T1000 (cell line): ENCODE results near the gene TGFBI.
"Not testable (repeated sequence)": the region's sequence is repeated elsewhere in the genome, so short reads cannot be mapped to it uniquely, and the experiment has no call there.

Experiments
- DNase-seq: peaks from one replicate; lab custom pipeline; 2025; ENCODE audit warnings: mixed read lengths; lab: John Stamatoyannopoulos, UW

TGFBI gene

DNA sequence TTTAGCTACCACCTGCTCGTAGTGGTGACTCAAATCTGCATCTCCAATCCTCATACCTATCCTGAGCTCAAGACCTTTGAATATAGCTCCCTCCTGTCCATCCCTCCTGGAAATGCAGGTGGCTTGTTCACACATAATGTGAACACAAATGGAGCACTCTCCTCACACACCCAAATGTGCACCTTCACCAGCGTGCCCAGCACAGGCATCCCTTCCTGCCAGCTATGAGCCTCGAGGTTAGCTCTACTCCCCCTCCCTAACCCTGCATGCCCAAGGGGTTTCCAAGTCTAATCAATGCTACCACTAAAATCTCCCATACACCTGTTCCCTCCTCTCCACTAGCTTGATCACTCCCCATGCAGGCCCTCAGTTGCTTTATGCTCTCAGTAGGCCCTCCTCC, 2.2 kb upstream of the TGFBI start:
- no peak for DNase-seq

DNA sequence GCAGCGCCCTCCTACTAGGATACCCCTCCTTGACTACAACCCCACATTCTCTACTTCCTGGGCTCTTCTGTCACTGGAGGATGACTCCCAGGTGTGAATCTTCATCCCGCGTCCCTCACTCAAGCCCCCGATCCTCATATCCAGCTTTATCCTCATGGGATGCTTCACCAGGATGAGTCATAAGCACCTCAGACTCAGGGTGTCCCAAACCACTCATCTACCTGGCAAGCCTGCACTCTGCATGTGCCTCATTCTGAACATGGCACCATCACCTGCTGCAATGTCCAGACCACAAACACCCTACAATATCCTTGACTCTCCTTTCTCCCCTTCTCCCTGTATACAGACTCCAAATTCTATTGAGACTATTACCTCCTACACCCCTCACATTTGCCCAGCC, 1.5 kb upstream of the TGFBI start:
- no peak for DNase-seq

DNA sequence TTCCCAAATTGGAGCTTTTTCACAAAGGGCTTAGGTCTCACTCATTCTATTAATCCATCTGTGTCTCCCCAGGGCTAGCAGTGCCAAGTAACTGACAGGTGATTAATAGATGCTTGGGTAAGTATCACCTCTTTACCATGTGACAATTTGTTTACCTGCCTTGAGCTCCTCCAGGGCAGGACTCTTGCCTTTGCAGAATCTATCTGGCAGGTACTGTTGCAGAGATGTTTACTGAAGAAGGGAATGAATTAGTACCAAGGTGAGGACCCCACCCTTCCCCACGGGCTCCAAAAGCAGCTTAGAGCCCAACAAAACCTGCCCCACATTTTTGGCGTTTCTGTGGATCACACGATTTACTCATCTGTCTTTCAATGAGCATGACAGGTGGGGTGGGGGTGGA, 698 bp upstream of the TGFBI start:
- DNase-seq = no peak

DNA sequence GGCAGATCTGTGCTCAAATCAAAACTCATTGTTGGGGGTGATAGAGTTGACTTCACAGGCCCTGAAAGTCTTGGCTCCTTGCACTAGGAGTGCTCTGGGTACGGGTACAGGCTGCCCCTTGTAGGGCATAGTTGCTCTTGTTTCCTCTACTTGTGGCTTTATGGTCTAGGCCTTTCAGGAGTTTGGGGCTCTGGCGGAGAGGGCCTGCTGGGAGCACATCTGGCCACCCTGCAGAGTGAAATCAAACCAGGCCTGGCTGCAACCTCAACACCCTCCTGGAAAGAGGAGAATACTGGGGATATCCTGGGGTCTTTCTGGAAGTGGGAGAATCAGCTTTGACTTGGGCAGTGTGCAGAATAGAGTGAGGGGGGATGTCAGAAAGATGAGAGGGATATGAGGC, 1.5 kb downstream of the TGFBI start:
- DNase-seq = no peak

DNA sequence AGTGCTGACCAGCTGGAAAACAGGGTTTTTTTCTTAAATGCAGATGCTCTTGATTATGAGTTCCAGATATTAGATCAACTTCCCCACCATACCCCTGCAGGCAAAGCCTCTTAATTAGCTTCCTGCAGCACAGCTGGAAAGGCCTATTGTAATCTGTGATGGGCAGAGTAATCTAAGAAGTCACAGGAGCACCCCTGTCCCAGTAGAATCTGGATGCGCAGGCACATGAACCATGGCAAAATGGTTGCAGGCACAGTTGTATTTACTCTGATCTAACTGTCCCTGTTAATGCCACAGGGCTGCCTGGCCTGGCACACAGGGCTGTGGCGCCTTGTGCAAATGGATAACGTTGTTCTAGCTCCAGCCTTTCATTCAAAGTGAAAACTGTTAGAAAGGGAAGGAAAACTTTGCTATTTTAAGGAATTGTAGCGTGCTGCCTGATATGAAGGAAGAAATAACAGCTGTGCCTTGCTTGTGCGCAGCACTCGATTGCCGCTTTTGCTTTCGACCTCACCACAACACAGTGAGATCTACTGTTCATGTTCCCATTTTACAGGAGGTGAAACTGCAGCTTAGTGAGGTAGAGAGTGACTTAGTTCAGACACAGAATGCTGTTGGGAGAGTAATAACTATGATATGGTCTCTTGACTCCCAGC, 2.3 kb downstream of the TGFBI start:
- DNase-seq = no peak

DNA sequence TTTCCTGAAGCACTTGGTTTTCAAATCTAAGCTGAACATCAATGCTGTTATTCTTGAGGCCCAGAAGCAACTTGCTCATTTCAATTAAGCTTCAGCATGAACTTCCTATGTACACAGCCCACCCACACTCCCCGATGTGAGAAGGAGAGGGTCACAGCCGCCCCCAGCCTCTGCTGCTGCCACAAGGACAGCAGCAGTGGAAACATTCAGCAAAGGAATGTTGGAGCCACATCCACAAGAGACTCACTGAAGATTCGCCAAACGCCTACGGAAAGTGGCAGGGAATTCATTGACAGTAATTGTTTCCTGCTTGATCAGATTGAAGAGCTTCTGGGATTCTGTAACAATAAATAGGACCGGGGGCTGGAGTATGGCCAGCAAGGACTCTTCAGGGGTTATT, 2.9 kb downstream of the TGFBI start:
- no peak for DNase-seq

DNA sequence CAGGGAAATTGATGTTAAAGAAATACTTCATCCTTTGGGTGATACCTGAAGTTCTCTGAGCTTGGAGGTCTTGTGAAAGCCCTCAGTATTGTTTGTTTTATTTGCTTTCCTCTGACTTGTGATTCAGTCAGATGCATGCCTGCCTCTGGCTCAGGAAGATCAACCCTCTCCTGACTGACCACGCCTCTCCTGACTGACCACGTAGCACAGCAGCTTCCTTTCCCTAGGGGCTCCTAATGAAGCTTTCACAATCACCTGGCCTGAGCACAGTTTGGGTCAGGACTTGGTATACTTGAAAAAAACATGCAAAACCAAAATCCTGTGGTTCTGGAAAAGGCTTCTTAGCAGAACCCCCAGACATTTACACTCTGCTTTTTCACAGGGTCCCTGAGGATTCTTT, 3.8 kb downstream of the TGFBI start:
- peak; percentile 26 for DNase-seq

DNA sequence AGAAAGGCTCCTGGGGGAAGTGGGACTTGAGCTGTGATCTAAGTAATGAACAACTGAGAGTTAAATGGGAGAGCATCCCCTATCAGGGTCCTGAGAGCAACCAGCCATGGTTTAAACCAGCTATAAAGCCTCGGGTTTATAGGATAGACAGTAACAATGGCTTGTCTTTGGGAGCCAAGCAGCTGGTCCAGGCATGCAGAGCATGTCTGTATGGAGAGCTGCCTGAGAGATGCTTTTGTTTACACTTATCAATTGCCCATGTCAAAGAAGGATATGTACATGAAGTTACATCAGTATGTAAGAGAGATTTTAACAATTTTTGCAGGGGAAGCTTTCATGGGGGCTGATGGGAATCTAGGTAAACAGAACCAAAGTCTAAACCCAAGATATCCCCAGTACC, 4.4 kb downstream of the TGFBI start:
- DNase-seq = no peak

DNA sequence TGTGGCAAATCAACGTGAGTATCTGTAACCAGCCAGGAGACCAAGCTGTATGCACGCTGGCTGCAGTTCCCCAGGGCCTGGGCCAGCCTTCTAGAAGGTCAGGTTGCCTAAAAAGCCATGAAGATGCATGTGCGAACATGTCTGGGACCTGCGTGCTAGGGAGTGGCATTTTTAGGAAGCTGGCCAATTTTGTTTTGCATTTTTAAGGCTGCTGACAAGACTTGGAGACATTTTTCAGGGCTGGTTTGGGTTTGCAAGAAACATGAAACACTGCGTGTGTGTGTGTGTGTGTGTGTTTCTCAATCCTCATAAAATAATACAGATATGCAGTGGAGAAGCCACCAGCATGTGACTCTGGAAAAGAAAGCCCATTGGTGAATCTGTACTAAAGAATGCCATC, 5.1 kb downstream of the TGFBI start:
- no peak for DNase-seq

DNA sequence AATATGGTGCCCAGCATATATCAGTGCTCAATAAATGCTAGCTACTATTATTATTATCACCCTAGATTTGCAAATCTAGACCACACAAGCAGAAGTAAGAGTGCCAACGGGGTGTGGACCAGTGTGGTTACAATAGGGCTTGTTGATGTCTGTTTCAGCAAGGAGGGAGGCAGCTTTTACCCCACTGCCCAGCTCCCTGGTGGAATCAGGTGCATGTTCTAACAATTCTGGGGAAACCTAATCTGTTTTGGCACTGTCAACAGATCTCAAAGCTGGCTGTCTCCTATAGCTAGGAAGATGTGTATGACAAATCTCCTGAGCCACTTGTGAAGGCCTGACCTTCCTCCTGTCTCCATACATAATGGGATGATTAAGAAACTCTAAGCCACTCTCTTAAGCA, 5.7 kb downstream of the TGFBI start:
- DNase-seq = no peak

DNA sequence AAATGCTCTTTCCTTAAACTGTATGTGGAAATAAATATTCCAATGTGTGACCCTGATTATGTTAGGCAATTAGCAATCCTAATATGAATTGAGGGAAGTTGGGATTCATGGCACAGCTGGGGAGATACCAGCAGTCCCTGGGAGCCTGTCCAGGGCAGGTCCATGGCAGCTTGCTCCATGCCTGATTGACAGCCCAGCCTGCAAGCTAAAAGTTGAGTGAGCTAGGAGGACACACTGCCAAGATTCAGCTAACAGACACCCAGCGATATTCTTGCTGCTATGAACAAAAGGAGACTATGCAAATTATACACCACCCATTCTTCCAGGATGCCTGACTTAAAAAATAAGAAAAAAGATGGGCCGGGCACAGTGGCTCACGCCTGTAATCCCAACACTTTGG, 6.2 kb downstream of the TGFBI start:
- DNase-seq = no peak

DNA sequence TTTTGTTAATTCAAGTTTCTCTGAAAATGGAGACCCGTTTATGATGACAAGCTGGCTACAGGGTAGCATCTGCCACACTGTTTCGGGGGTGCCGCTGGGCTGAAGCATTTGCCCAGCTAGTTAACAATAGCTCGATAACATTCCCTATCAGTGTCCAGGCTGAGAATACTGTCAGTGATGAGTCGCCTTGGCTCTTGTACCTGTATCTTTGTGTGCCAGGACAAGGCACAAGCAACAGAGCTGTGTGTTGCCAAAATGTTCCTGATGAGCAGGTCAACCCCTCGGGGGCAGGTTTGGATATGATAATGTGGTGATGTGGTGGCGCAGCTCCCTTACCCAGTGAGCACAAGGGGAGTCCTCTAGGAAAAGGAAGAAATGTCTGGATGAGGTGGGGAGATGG, 7.0 kb downstream of the TGFBI start:
- DNase-seq = no peak

DNA sequence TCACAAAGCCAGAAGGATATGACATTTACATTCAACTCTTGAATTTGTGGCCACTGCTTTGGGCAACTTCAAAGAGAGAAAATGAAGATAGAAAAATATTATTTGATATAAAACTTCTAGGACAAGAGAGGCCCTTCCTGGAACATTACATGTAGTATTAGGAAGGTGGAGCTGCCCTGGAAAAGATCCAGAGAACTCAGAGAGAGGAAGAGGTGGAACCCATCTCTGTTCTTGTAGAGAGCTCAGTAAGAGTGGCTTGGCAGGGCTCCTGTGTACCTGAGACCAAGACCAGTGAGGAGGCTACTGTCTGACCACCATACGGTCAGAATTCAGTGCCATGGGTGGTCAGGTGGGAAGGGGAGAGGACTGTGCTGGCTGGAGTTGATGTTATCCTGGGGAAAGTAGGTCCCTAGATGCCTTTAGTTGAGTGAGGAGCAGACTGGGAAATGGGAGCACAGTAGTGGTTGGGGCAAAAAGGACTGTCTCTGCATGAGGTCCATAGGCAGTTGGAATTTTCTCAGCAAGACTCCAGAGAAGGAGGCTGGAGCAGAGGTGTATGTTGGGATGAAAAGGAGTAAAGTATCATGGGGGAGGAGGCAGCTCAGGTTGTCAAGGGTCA, 7.6 kb downstream of the TGFBI start:
- DNase-seq = no peak

DNA sequence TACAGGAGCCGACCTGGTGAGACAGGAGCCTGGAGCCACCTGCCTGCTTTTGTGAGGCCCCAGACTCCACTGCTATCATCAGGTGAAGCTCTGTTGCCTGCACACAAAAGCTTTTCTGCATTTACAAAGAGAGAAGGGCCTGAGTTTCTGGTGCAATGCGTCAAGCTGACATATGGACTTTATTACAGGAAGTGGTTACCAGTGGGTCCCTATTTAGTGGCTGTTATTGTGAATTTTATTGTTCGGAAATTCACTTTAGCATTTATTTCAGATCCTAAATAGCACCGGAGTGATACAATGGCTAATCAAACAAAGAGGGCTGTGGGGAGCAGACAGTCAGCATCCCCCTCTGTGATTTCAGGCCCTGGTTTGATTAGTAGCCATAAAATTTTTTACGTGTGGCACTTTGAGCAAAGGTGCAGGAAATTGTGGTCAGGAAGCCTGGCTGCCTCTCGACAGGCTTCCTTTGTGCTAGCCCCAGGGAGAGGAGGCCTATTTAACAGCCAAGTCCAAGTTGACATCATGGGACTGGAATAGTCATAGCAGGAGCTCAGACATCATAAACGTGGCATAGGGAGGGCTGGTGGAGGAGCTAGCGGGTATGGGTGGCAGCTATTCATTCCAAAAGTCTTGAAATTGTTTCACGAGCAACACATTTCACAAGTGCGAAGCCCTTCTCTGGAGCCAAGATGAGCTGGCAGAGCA, 8.4 kb downstream of the TGFBI start:
- DNase-seq = peak; percentile 54

DNA sequence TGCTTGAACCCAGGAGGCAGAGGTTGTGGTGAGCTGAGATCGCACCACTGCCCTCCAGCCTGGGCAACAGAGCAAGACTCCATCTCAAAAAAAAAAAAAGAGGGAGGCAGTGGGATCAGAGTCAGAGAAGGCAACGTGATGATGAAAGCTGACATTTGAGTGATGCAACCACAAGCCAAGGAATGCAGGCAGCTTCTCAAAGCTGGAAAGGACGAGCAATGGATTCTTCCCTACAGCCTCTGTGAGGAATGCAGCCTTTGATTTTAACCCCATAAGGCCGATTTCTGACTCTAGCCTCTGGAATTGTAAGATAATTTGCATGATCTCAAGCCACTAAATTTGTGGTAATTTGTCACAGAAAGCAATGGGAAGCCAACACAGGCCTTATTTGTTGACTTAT, 9.8 kb downstream of the TGFBI start:
- no peak for DNase-seq

DNA sequence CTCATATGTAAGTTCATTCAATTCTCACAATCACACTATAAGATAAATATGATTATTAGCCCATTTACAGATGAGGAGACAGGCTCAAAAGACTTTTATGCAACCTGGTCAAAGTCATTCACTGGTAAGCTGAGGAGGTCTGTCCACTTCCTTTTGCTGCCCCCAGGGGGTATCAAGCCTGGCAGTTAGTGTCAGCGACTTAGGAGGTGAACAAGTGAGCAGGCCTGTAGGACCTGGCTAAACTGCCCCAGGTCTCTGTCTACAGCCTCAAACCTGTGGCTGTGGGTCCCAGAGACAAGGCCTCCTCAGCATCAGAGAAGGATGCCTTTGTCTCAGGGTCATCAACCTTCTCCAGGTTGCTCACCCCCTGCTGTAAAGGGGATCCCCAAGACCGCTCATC, 10.4 kb downstream of the TGFBI start:
- no peak for DNase-seq

DNA sequence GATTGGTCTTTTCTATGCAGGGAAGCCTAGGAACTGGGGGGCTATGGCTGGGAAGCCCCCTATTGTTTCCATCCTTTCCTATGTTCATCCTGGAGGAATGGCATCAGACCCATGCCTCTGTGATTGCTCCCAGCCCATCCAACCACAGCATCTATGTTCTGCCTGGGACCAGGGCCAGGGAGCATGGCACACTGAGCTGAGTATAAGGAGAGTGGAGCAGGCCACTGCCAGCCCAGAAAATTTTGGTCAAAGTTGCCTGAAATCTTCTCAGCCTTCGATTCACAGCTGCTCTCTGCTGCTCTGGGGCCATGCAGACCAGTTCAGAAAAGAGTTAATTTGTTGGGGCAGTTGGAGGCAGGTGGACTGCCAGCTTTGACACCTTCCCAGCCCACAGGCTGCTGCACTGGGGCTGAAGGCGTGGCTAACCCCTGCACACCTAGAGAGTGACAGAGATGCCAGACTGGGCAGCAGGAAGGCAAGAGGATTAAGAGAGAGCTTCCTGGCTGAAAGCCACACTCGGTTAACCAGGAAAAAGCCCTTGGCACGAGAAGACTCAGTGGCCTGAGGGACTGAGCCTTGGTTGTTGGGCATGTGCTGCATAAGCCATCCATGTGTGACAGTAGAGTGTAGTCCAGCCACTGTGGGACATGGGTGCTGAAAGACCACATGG, 12.1 kb downstream of the TGFBI start:
- no peak for DNase-seq

DNA sequence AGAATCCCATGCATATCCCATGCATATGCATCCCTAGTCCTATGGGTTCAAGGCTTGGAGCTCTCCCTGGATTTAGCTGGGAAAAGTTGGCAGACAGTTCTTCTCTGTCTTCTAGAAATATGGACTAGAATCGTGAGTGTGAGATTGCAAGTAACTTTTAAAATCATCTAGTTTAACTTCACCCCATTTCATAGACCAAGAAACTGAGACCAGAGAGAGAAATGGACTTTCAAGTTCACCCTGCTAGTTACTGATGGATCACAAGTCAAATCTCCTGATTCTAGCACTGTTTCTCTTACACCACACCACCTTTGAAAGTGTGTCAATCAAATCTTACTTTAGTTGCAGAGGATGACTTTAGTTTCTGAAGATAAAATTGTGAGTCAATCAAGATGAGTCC, 13.4 kb downstream of the TGFBI start:
- DNase-seq = no peak

DNA sequence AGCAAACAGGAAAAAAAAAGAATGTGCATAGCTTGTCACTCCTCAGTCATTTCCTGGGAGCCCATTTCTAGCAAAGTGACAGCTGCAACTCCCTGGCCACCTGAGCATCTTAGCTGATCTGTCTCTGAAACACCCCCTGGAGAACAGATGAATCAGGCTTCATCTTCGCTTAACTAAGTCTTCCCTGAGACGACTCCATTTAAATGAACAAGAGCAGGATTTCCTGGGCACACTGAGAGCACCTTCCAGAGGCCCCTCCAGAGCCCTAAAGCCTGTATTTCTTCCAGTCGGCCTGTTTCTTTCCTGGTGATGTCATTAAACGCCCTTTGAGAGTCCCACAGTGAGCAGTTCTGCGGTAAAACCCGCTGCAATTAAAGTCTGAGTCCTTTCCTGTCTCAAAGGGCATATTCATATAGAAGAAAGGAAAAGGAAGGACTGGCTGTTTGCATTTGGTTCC, 13.9 kb downstream of the TGFBI start:
- no peak for DNase-seq

DNA sequence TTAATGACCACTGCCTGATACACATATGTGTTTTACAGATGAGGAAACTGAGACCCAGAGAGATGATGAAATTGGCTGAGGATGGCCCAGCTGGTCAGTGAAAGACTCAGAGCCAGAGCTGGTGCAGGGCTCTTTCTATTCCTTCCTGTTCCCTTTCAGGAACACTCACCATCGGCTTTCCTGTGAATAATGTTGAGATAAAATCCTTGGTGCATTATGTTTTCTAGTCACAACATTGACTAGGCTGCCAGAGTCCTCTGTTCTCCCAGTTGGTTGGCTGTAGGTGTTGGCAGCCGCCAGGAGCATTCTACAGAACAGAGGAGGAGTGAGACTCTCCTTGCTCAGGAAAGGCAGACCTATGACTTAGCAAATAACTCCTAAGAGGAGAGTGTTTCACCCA, 14.8 kb downstream of the TGFBI start:
- DNase-seq = no peak

DNA sequence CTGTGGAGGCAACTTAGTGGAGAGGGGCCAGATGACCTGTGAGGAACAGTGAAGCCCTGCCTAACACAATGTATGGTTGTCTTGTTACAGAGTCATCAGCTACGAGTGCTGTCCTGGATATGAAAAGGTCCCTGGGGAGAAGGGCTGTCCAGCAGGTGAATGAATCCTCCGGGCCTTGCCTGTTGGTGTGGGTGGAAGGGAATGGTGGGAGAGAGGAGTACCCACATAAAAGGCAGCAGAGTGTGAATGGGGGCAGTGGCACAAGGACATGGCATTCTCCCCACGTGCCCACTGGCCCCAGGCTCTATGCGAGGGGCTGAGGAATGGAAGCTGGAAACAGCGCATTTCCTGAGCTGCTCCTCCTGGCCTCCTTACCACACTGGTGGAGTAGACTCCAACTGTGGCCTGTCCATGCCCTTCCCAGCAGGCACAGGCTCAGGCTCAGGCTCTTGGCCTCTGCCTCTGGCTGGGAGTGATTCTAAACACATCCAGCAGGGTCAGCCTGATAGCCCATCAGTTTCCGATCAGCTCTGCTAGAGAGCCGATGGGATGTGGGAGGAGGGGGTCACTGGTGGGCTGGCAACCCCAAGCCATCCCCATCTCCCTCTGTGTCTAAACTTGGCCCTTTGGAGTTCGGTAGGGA, 15.3 kb downstream of the TGFBI start:
- DNase-seq = no peak

DNA sequence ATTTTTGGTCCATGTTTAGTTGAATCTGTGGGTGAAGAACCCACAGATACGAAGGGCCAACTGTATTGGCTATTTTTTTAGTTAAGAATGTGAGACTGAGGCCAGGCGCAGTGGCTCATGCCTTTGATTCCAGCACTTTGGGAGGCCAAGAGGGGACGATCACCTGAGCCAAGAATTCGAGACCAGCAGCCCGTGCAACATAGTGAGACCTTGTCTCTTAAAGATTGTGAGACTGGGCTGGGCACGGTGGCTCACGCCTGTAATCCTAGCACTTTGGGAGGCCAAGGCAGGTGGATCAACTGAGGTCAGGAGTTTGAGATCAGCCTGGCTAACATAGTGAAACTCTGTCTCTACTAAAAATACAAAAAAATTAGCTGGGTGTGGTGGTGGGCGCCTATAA, 16.2 kb downstream of the TGFBI start:
- DNase-seq = not testable (repeated sequence)

DNA sequence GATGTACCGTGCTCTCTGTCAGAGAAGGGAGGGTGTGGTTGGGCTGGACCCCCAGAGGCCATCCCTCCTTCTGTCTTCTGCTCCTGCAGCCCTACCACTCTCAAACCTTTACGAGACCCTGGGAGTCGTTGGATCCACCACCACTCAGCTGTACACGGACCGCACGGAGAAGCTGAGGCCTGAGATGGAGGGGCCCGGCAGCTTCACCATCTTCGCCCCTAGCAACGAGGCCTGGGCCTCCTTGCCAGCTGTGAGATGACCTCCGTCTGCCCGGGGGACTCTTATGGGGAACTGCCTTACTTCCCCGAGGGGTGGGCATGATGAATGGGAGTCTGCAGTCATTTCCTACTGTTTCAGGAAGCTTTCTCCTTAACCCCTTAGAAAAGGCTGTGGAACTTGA, 17.5 kb downstream of the TGFBI start:
- no peak for DNase-seq
